ENCODE results near the gene IFT52.

GRCh38 chr20:43545837-43546578 lies 44.7 kb upstream of the IFT52 start:
- TF ChIP-seq CTCF (IDR thresholded peaks at IDR 0.05; ENCODE audit: poor library complexity) (no peak), EZH2 (IDR thresholded peaks at IDR 0.05; ENCODE audit: borderline replicate concordance) (no peak), EZH2phosphoT487 (IDR thresholded peaks at IDR 0.05; ENCODE audit: low read depth, severe bottlenecking, unreplicated experiment) (no peak)

Data from hepatocyte (in vitro differentiated cells).